Thyroid gland (tissue), 4 donors: ENCODE measurements around the gene MED12. TPM values are rescaled to one million over a fixed set of nuclear protein-coding genes. Genes with fewer than 3 reads are reported as not detected.

Experiments
- DNase-seq, 2 donors: peaks; one replicate each; pipeline ENCODE4 v3.0.0-alpha.2; 2019
- H3K27ac ChIP-seq, 3 donors: fragments of 200-600 bp; sonication (generic); 1 replicate in 2 of 3; 2 replicates in 1 of 3; pipeline ENCODE4 v1.5.1; 2016 to 2019; ENCODE audit warnings: mild to moderate bottlenecking in 1 of 3, moderate library complexity in 1 of 3
- H3K27me3 ChIP-seq: fragments of 200-600 bp; sonication (generic); one replicate; pipeline ENCODE4 v1.5.1; 2019
- H3K36me3 ChIP-seq, 2 donors: fragments of 200-600 bp; sonication (generic); one replicate each; pipeline ENCODE4 v1.5.1; 2016 to 2019
- H3K4me1 ChIP-seq, 2 donors: fragments of 200-600 bp; sonication (generic); one replicate each; pipeline ENCODE4 v1.5.1; 2017 to 2019
- H3K4me3 ChIP-seq, 3 donors: fragments of 200-600 bp; sonication (generic); replicated peaks in 1 of 3; 1 replicate in 2 of 3; 2 replicates in 1 of 3; pipeline ENCODE4 v1.5.1; 2016; ENCODE audit warnings: mild to moderate bottlenecking in 1 of 3
- H3K9me3 ChIP-seq: fragments of 200-600 bp; sonication (generic); one replicate; pipeline ENCODE4 v1.5.1; 2017
- POLR2A ChIP-seq, 2 donors: fragments of 450-650 bp; IDR thresholded peaks; one replicate each; pipeline ENCODE4 v1.6.1; 2017; ENCODE audit warnings: antibody characterized with exemption in 2 of 2, mild to moderate bottlenecking in 2 of 2, moderate library complexity in 1 of 2
- WGBS, 2 donors: methylation state at CpG; one replicate each; pipeline ENCODE4 v1.1.5; 2017; 5-methylcytosine and 5-hydroxymethylcytosine counted together
- intact Hi-C: fragments of 100-400 bp; cut with DNase I; formaldehyde crosslinking; loops from one replicate; pipeline ENCODE4 v1.15.1; 2023
- total RNA-seq, 4 donors: library from RNA; depleted of rRNA; stranded (reverse); fragments of >200 nt; gene quantifications; one replicate each; pipeline ENCODE4 v1.2.3, GENCODE V29; 2016
- TF ChIP-seq, protein P1 (sequence below), 6 experiments: fragments of 200-600 bp in 3 of 6; fragments of 450-650 bp in 3 of 6; sonication (generic) in 3 of 6; IDR thresholded peaks; one replicate each; pipeline ENCODE4 v1.5.1; 2016 to 2019; ENCODE audit warnings: antibody characterized with exemption in 6 of 6, mild to moderate bottlenecking in 2 of 6, inconsistent platforms in 1 of 6, moderate library complexity in 1 of 6

The MED12 gene
- total RNA-seq, 4 donors from 2014 or later = 31.3 to 50.5 (median 42.9) TPM

GRCh38 chrX:71082822-71083221, 35.6 kb upstream of the MED12 start:
- no peaks in the 10 kb centered on the region for H3K9me3 ChIP-seq
- H3K4me3 ChIP-seq = no peak overlapping the region
- 85 to 86% methylated on average over 4 of the region's 4 CpGs for WGBS, 2 donors
- H3K36me3 ChIP-seq = no peaks in the 10 kb centered on the region
- no peak for DNase-seq
- no peak overlapping the region for H3K27ac ChIP-seq
- intact Hi-C loops = no loop called here
- no peak for TF ChIP-seq POLR2A (IDR thresholded peaks at IDR 0.05)
- TF ChIP-seq, protein P1, sequence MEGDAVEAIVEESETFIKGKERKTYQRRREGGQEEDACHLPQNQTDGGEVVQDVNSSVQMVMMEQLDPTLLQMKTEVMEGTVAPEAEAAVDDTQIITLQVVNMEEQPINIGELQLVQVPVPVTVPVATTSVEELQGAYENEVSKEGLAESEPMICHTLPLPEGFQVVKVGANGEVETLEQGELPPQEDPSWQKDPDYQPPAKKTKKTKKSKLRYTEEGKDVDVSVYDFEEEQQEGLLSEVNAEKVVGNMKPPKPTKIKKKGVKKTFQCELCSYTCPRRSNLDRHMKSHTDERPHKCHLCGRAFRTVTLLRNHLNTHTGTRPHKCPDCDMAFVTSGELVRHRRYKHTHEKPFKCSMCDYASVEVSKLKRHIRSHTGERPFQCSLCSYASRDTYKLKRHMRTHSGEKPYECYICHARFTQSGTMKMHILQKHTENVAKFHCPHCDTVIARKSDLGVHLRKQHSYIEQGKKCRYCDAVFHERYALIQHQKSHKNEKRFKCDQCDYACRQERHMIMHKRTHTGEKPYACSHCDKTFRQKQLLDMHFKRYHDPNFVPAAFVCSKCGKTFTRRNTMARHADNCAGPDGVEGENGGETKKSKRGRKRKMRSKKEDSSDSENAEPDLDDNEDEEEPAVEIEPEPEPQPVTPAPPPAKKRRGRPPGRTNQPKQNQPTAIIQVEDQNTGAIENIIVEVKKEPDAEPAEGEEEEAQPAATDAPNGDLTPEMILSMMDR (IDR thresholded peaks at IDR 0.05) = no peak
- H3K4me1 ChIP-seq = no peaks in the 10 kb centered on the region
- H3K27me3 ChIP-seq = no peaks in the 10 kb centered on the region

DNA sequence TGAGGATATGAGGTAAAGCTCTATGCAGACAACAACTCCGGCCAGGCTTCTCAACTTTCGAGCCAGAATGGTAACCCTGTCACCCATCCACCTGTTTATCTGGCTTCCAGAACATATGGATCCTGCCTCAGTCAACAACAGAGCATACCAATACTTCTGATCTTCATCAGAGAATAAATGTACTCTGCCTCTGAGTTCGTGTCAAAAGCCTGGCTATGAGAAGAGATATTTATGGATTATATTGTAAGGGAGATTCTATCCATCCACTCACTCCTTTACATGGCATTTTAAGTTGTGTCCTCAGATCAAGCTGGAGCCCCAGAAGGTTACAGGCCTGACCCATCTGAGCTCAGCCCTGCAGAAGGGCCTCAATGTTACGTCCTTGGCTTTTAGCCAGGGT, 32.5 kb upstream of the MED12 start:
- intact Hi-C loops = no loop called here
- no peaks in the 10 kb centered on the region for H3K4me1 ChIP-seq
- no peaks in the 10 kb centered on the region for H3K9me3 ChIP-seq
- no peaks in the 10 kb centered on the region for H3K36me3 ChIP-seq
- TF ChIP-seq, protein P1 (IDR thresholded peaks at IDR 0.05) = no peak
- no peak for TF ChIP-seq POLR2A (IDR thresholded peaks at IDR 0.05)
- 74% methylated on average over 3 to 4 of the region's 4 CpGs for WGBS, 2 donors
- H3K27ac ChIP-seq = no peak overlapping the region
- no peak overlapping the region for H3K4me3 ChIP-seq
- no peaks in the 10 kb centered on the region for H3K27me3 ChIP-seq
- DNase-seq = no peak

GRCh38 chrX:71091263-71091662, 27.1 kb upstream of the MED12 start:
- no peak for TF ChIP-seq POLR2A (IDR thresholded peaks at IDR 0.05)
- TF ChIP-seq, protein P1 (IDR thresholded peaks at IDR 0.05) = no peak
- intact Hi-C loops = no loop called here

GRCh38 chrX:71095033-71095432, 23.4 kb upstream of the MED12 start:
- no peak overlapping the region for H3K27ac ChIP-seq
- H3K9me3 ChIP-seq = no peaks in the 10 kb centered on the region
- H3K27me3 ChIP-seq = no peaks in the 10 kb centered on the region
- no peak for DNase-seq
- H3K4me3 ChIP-seq = peak overlapping the region in 1 of 3 donors; percentile 43
- TF ChIP-seq, protein P1 (IDR thresholded peaks at IDR 0.05) = no peak
- TF ChIP-seq POLR2A (IDR thresholded peaks at IDR 0.05) = no peak
- peaks cover 0 to 5% of the 10 kb centered on the region in 2 donors for H3K4me1 ChIP-seq
- 27 to 38% methylated on average over 6 of the region's 6 CpGs for WGBS, 2 donors
- intact Hi-C loops = no loop called here
- no peaks in the 10 kb centered on the region for H3K36me3 ChIP-seq

More at GRCh38 chrX:71091263-71091662, 27.1 kb upstream of the MED12 start:
- no peak for DNase-seq
- H3K27me3 ChIP-seq = no peaks in the 10 kb centered on the region
- no peaks in the 10 kb centered on the region for H3K9me3 ChIP-seq
- H3K27ac ChIP-seq = no peak overlapping the region
- H3K36me3 ChIP-seq = no peaks in the 10 kb centered on the region
- no peak overlapping the region for H3K4me3 ChIP-seq
- no peaks in the 10 kb centered on the region for H3K4me1 ChIP-seq
- WGBS, 2 donors = 85 to 86% methylated on average over 5 of the region's 5 CpGs

DNA sequence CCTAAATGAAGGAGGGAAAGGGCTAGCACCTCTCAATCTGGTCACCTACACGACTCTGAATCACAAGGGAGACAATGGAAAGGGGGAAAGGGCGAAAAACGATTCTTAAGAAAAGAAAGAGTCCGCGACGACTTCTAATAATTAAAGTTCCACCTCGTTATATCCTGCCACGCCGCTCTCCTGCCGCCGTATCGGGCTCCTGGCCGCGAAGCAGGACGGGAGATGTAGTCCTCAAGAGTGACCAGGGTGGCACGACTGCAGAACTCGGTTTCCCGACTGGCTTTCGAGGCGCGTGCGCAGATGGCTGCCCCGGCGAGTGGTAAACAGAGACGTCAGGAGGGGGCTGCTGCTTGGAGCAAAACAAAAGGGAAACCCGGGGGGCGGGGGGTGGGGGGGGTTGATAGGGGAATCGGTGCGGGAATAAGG, 22.8 kb upstream of the MED12 start, which contains the start of gene FOXO4:
Gene FOXO4, plus strand, starts transcription at position 297 of the 426 bp plus-strand sequence. CDS start 678 bp downstream, outside the sequence.
- H3K27ac ChIP-seq = peak within 1 kb of the TSS in 2 of 3 donors; percentile 45 to 76
- peak; percentile 90 for DNase-seq
- H3K4me3 ChIP-seq = peak within 1 kb of the TSS; percentile 26 to 43 (median 32)
- WGBS, 2 donors = 0% methylated on average over 15 to 18 of the region's 29 CpGs
- H3K27me3 ChIP-seq = no peaks in the 10 kb centered on the region
- TF ChIP-seq POLR2A (IDR thresholded peaks at IDR 0.05) = peak in 1 of 2 donors; percentile 17
- TF ChIP-seq, protein P1 (IDR thresholded peaks at IDR 0.05) = no peak
- intact Hi-C loops = no loop called here
- H3K36me3 ChIP-seq = no peaks in the 10 kb centered on the region
- H3K9me3 ChIP-seq = no peaks in the 10 kb centered on the region
- peaks cover 0 to 5% of the 10 kb centered on the region in 2 donors for H3K4me1 ChIP-seq
